DOHH2 (cell line): ENCODE results near the gene CGN.

Experiments
- CTCF ChIP-seq: fragments of 200-600 bp; sonication (generic); IDR thresholded peaks from one replicate; pipeline ENCODE4 v1.5.1; 2014; ENCODE audit warnings: antibody characterized with exemption, mild to moderate bottlenecking, low read depth, low read length; ENCODE audit not compliant: poor library complexity, severe bottlenecking
- EZH2phosphoT487 ChIP-seq: fragments of 200-600 bp; sonication (generic); IDR thresholded peaks from 2 replicates; pipeline ENCODE4 v1.6.1; 2017; ENCODE audit warnings: borderline replicate concordance, mild to moderate bottlenecking, antibody characterized with exemption, low read length, moderate library complexity, mixed read lengths

DNA sequence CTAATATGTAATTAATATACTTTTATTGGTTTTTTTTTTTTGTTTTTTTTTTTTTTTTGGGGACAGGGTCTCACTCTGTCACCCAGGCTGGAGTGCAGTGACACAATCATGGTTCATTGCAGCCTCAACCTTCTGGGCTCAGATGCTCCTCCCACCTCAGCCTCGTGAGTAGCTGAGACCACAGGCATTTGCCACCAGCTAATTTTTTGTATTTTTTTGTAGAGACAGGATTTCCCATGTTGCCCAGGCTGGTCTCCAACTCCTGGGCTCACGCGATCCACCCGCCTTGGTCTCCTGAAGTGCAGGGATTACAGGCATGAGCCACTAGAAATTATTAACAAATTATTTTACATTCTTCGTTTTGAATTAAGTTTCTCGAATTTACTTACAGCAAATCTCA is 35.1 kb upstream of the CGN start:
- no peak for TF ChIP-seq CTCF
- no peak for TF ChIP-seq EZH2phosphoT487
